GM18858 (cell line): ENCODE data around the gene GALP.
"Not testable (repeated sequence)": the region's sequence is repeated elsewhere in the genome, so short reads cannot be mapped to it uniquely, and the experiment has no call there.

ENCODE experiments used
- ATAC-seq: cut with Tn5 transposase; IDR thresholded peaks from one replicate; pipeline ENCODE4 v1.9.1; 2021; ENCODE audit not compliant: unreplicated experiment

The GALP gene

DNA sequence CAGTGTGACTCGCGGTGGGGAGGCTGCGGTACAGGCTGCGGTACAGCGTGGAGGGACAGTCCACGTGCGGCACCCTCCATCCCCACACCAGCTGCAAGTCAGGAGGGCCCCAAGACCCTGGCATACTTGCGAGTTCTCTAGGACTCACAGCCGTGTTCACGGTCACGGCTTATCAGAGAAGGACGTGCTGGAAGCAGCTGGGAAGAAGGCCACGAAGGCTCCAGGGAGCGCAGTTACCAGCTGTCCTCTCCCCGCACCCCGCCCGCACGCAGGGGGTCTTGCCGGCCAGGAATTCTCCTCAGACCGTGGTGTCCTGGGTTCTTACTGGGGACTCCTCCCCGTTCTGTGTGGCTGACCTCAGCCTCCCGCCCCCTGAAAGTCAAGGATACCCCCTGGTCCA is 28.5 kb upstream of the GALP start:
- ATAC-seq: no peak

DNA sequence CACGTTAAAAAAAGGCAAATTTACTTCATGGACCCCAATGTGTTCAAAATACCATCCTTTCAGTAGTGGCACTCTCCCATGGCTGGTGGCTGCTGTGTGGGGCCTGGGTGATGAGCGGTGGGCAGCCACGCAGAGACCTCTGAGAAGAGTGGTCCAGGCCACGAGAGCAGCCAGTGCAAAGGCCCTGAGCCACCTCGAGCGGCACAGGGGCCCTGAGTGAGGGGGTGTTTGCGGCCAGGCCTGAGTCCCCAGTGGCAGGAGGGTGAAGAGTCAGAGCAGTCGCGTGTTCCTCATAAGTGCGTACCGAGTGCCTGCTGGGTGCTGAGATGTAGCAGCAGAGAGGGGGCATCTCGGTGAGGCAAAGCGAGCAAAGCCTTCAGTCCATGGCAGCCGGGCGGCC is 27.7 kb upstream of the GALP start:
- ATAC-seq: no peak

DNA sequence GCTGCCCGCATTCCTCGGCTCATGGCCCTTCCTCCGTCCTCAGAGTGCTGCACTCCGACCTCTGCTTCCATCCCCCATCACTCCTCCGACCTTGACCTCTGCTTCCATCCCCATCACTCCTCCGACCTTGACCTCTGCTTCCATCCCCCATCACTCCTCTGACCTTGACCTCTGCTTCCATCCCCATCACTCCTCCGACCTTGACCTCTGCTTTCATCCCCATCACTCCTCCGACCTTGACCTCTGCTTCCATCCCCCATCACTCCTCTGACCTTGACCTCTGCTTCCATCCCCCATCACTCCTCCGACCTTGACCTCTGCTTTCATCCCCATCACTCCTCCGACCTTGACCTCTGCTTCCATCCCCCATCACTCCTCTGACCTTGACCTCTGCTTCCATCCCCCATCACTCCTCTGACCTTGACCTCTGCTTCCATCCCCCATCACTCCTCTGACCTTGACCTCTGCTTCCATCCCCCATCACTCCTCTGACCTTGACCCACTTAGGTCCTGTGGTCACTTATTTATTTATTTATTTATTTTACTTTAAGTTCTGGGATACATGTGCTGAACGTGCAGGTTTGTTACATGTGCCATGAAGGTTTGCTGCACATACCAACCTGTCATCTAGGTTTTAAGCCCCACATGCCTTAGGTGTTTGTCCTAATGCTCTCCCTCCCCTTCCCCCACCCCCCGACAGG is 26.7 kb upstream of the GALP start:
- ATAC-seq: not testable (repeated sequence)

DNA sequence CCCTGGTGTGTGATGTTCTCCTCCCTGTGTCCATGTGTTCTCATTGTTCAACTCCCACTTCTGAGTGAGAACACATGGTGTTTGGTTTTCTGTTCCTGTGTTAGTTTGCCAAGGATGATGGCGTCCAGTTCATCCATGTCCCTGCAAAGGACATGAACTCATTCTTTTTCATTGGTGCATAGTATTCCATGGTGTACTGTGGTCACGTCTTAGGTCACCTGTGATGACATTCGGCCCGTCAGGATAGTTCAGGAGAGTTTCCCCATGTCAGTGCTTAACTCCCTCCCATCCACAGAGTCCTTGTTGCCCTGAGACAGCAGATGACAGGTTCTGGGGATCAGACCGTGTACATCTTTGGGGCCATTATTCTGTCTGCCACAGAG is 26.2 kb upstream of the GALP start:
- no peak for ATAC-seq

DNA sequence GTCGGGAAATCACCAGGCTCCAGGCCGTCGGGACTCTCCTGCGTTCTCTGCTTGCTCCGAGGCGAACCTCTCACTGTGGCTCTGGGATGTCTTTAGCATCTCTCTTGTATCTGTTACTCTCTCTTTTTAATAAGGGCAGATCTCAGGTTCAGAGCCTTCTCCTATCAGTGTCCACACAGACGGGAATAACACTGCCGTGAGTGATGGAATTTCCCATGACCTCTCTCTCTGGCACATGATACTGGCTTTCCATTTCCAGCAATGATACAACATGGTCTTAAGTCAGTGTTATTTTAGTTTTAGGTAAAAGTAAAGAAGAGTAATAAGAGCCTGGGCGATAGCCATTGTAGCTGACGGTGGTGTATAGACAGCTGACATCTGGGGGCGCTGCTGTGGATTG is 25.4 kb upstream of the GALP start:
- ATAC-seq: no peak

DNA sequence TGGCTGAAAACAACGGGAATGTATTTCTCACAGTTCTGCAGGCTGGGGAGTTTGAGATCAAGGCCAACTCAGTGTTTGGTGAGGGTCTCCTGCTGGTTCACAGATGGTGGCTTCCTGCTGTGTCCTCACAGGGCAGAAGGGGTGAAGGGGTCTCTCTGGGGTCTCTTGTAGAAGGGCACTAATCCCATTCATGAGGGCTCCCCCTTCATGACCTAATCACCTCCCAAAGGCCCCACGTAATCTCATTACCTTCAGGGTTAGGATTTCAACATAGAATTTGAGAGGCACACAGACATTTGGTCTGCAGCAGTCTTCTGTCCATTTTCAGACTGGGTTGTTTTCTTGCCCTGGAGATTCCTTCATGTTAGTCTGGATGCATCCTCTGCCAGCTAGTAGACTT is 23.2 kb upstream of the GALP start:
- ATAC-seq: no peak

DNA sequence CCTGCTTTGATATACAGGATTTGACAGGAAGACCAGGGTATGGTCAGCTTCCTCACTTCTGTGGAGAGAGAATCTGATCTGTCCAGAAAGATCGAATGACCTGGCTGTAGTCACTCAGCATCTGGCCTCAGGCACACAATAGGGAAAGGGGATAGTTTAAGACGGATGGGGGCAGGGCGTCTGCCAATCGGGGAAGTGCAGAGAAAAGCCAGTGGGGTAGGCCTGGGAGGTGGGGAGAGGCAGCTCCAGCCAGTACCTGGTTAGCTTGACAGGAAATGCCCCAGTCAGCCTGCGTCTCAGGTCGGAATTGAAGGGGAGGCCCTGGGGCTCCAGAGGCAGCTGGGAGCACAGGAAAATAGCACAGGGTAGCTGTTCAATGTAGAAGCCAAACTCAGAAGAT is 22.3 kb upstream of the GALP start:
- ATAC-seq: no peak

DNA sequence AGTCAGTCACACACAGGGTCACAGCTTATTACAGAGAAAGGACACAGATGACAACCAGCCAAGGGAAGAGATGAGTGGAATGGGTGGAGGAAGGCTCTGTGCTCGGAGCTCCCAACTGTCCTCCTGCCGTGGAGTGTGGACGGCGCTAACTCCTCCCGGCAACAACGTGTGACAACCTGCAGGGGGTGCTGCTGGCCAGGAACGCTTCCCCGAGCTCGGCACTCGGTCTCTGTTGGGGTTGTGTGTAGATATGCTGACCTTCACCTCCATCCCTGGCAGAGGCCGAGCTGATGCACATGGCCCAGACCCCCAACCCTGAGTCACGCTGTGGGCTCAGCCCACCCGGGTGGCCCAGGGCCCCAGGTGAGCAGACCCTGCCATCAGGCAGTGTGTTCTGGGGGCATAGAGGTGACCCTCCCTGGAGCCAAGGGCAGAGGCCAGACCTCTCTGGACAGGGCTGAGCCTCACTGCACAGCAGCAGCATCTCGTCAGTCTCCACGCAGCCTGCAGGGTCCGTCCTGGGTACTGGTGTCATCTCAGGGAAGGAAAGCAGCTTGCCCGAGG is 20.6 kb upstream of the GALP start:
- ATAC-seq: no peak

DNA sequence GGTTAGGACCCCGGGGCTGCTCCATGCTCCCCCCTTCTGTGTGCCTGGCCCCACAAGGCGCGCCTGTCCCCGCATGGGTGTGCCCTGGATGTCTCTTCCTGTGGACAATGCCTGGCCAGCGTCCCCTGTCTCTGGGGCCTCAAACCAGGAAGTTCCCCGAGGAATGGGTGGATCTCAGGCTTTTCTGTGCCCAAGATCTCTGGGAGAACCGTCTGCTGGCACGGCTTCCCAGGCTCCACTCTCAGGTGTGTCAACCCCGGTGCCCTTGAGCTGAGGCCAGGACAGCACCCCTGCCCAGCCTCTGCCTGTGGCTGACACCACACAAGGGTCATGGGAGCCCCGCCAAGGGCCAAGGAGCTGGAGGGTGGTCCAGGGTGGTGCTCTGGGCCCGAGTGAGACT is 19.0 kb upstream of the GALP start:
- no peak for ATAC-seq

DNA sequence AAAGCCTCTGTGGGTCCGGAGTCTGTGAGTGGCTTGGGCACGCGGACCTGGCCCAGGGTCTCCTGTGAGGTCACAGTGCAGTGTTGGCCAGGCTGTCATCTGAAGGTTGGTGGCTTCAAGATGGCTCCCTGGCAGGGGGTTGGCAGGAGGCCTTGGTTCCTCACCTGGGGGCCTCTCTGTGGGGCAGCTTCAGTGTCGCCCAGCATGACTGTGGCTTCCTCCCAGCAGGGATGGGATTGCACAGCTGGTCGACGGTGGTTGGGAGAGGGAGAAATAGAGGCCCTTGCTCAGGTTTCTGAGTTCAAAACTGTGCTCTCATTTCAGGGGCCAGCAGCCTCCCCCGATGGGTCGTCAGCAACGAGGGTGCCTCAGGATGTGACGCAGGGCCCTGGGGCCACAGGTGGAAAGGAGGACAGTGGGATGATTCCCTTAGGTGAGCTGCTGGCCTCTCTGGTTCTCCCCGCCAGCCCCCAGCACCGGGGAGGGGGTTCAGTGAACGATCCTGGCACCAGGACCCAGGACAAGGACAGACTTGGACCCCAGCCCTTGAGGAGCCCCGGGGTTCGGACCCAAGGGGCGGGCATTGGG is 17.5 kb upstream of the GALP start:
- ATAC-seq: no peak

DNA sequence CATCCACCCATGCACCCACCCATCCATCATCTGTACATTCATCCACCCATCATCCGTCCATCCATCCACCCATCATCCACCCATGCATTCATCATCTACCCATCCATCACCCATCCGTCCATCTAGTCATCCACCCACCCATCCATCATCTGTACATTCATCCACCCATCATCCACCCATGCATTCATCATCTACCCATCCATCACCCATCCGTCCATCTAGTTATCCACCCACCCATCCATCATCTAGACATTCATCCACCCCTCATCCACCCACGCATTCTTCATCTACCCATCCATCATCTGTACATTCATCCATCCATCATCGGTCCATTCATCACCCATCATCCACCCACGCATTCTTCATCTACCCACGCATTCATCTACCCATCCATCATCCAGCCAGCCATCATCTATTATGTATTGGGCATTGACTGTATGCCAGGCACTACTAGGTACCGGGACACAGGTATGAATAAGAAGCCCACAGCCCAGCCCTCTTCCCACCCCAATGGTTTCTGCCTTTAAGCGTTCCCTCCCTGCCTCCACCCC is 16.7 kb upstream of the GALP start:
- no peak for ATAC-seq

DNA sequence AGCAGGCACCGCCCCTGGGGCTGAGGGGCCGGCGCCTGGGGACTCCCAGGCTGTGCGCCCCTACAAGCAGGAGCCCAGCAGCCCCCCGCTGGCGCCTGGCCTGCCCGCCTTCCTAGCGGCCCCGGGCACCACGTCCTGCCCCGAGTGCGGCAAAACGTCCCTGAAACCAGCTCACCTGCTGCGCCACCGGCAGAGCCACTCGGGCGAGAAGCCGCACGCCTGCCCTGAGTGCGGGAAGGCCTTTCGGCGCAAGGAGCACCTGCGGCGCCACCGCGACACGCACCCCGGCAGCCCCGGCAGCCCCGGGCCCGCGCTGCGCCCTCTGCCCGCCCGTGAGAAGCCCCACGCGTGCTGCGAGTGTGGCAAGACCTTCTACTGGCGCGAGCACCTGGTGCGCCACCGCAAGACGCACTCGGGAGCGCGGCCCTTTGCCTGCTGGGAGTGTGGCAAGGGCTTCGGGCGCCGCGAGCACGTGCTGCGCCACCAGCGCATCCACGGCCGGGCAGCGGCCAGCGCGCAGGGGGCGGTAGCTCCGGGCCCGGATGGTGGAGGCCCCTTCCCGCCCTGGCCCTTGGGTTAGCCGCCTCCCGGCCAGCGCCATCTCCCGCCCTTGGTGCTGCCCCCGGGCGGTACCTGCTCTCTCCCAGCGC is 16.1 kb upstream of the GALP start:
- no peak for ATAC-seq

DNA sequence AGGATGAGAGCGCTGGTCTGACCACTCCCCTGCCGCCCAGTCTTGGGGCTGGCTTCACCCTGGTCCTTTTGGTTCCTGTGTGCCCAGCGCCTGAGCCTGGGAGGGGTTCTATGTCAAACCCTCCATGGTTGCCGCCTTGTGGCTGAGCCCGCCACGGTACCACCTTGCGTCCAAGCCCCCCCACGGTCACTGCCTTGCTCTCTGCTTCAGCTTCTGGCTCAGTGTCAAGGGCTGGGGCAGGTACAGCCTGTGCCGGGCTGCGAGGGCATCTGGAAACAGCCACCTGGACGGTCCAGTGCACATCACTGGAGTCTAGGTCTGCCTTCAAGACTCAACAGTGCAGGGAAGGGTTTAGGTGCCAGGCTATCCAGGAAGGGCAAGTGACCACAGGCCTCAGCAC is 14.3 kb upstream of the GALP start:
- ATAC-seq: no peak

DNA sequence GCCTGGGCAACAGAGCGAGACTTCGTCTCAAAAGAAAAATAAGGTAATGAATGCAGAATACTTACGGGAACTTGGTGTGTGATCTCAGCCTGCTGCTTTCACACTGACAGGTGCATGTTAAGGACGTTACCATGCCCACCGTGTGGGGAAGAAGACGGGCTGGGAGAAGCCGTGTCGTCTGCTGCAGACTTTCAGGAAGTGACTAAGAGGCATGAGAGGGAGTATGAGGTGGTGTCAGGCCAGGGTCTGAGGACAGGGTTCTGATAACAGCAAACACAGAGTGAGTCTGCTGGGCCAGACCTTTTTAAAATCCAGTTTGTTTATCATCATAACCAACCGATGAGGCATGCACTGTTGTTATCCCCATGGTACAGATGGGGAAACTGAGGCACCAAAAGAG is 13.6 kb upstream of the GALP start:
- ATAC-seq: no peak

DNA sequence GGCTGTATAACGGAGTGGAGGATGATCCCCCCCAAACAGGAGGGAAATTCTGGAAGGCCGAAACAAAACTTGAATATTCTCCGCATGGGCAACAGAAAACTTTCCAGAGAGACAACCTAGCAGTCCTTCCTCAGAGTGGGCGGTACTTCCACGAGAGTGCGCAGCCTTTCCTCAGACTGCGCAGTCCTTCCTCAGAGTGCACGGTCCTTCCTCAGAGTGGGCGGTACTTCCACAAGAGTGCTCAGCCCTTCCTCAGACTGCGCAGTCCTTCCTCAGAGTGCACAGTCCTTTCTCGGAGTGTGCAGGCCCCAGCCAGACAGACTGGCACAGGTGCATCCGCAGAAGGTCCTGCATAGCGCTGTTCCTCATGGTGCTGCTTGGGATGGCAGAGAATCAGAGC is 12.7 kb upstream of the GALP start:
- ATAC-seq: no peak

DNA sequence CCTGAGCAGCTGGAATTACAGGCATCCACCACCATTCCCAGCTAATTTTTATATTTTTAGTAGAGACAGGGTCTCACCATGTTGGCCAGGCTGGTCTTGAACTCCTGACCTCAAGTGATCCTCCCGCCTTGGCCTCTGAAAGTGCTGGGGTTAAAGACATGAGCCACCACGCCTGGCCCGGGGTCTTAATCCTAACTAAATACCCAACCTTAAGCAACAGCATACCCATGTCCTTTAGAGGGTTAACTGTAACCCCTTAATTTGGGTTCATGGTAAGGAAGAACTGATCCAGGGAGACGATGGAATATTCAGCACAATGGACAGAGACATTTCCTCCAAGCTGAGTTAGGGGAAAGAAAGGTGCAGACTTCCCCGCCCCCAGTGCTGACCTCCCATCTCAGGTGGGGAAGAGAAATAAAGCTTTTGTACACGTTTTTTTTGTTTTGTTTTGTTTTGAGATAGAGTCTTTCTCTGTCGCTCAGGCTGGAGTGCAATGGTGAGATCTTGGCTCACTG is 8.7 kb upstream of the GALP start:
- ATAC-seq: no peak

DNA sequence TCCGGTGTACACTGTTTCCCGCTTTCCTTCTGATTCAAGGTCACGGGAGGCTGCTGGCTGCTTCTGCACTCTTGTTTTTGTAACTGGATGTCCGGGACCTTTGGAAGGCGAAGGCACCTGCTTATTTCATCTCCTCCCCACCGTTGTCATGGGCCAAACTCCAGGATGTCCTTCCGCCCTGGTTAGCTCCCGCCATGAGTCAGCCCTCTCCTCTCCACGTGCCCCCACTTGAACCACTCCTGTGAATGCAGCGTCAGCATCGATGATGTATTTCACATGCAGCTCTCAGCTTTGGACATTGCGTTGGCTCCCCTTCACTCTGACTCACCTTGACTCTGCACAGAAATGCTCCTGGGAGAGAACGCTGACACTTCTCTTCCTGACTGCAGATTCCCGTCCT is 5.5 kb upstream of the GALP start:
- ATAC-seq: no peak

DNA sequence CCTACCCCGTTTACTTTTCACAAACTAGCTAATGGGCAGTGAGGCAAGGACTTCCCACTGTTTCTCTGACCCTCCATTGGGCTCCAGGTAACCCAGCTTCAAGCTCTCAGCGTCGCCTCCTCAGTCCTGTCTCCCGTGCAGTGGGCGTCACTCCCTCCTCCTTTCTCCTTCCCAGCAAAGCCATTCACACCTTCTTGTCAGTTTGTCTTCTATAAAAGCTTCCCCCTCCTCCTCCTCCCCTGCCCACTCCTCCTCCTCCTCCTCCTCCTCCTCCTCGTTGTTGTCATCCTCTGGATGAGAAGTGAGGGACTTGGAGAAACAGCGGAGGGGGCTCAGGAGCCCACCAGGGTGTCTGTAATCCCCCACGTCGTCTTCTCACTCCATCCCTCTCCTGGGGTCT is 1.7 kb upstream of the GALP start:
- no peak for ATAC-seq

DNA sequence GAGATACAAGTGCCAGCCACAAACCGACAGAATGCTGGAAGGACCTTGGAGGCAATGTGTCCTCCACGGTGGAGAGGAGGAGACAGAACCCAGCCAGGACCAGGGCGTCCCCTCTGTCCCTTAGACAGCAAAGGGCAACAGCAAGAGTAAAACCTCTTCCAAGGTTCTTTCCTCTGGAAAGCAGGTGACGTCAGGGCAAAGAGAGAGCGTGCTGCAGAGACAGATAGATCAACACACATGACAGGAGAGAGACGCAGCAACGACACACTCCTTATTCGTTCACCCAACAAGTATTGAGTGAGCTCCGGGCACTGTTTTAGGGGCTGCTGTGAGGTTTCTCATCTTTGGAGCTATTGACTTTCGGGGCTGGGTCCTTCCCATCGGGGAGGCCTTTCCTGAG is 1.3 kb upstream of the GALP start:
- ATAC-seq: no peak

DNA sequence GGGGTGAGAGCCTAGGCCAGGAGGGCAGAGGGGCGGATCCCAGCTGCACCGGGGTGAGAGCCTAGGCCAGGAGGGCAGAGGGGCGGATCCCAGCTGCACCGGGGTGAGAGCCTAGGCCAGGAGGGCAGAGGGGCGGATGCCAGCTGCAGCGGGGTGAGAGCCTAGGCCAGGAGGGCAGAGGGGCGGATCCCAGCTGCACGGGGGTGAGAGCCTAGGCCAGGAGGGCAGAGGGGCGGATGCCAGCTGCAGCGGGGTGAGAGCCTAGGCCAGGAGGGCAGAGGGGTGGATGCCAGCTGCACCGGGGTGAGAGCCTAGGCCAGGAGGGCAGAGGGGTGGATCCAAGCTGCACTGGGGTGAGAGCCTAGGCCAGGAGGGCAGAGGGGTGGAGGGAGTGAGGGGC is 502 bp downstream of the GALP start:
- ATAC-seq: not testable (repeated sequence)

DNA sequence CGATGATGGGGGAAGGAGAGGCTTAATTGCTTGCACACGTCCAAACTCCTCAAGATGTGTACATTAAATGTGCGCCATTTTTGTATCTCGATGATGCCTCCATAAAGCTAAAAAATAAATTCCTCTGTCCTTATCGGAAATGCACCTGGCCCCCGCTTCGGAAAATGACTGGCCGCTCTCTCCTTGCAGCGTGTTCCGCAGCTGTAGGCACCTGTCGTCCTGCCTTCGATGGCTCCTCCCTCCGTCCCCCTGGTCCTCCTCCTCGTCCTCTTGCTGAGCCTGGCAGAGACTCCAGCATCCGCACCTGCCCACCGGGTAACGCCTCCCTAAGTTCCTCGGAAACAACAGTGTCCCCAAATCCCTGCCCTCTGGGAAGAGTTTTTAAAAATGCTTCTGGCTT is 1.1 kb downstream of the GALP start:
- no peak for ATAC-seq
